HFF-Myc (cell line): ENCODE data around the gene SPIRE1.

Experiments
- DNase-seq: peaks from one replicate; pipeline ENCODE4 v3.0.0-alpha.2; 2011; ENCODE audit warnings: low read depth; ENCODE audit errors: extremely low read depth
- H3K4me3 ChIP-seq: replicated peaks from 2 replicates; pipeline ENCODE4 v1.5.1; 2011; ENCODE audit warnings: low read depth, mild to moderate bottlenecking, control low read depth, low read length
- TF ChIP-seq, protein P1 (sequence below): IDR thresholded peaks from 2 replicates; pipeline ENCODE4 v1.5.1; 2012; ENCODE audit warnings: mild to moderate bottlenecking, low read depth, low read length, control low read depth; ENCODE audit errors: missing control alignments

Gene SPIRE1

DNA sequence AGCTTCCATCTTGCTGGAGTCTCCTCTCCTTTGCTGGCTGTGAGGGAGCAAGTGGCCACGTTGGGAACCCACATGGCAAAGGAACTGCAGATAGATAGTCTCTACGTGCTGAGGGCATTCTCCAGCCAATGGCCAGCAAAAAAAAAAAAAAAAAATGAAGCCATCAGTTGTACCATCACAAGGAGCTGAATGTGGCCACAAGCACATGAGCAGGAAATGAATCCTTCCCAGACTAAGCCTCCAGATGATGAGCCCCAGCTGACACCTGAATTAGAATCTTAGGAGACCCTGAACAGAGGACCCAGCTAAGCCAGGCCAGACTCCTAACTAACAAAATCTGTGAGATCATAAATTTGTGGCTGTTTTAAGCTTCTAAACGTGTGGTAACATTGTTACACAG lies 57.9 kb downstream of the SPIRE1 start:
- no peak for DNase-seq

DNA sequence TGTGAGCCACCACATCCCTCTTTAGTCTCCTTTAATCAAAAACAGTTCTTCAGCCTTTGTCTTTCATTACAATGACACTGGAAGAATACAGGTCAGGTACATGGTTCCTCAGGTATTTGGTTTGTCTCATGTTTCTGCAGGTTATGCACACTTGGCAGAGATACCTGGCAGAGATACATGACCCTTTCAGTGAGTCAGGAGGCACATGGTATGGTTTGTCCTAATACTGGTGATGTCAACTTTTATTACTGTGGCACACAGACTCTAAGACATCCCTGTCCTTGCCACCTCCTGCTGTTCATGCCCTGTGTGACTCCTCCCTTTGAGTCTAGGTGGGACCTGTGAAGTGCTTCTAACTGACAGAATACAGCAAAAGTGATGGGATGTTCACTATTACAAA lies 58.4 kb downstream of the SPIRE1 start:
- TF ChIP-seq, protein P1, sequence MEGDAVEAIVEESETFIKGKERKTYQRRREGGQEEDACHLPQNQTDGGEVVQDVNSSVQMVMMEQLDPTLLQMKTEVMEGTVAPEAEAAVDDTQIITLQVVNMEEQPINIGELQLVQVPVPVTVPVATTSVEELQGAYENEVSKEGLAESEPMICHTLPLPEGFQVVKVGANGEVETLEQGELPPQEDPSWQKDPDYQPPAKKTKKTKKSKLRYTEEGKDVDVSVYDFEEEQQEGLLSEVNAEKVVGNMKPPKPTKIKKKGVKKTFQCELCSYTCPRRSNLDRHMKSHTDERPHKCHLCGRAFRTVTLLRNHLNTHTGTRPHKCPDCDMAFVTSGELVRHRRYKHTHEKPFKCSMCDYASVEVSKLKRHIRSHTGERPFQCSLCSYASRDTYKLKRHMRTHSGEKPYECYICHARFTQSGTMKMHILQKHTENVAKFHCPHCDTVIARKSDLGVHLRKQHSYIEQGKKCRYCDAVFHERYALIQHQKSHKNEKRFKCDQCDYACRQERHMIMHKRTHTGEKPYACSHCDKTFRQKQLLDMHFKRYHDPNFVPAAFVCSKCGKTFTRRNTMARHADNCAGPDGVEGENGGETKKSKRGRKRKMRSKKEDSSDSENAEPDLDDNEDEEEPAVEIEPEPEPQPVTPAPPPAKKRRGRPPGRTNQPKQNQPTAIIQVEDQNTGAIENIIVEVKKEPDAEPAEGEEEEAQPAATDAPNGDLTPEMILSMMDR = no peak
- no peak for DNase-seq
- H3K4me3 ChIP-seq = no peak overlapping the region

More for the DNA sequence above, 57.9 kb downstream of the SPIRE1 start:
- TF ChIP-seq, protein P1 = no peak
- H3K4me3 ChIP-seq = no peak overlapping the region

DNA sequence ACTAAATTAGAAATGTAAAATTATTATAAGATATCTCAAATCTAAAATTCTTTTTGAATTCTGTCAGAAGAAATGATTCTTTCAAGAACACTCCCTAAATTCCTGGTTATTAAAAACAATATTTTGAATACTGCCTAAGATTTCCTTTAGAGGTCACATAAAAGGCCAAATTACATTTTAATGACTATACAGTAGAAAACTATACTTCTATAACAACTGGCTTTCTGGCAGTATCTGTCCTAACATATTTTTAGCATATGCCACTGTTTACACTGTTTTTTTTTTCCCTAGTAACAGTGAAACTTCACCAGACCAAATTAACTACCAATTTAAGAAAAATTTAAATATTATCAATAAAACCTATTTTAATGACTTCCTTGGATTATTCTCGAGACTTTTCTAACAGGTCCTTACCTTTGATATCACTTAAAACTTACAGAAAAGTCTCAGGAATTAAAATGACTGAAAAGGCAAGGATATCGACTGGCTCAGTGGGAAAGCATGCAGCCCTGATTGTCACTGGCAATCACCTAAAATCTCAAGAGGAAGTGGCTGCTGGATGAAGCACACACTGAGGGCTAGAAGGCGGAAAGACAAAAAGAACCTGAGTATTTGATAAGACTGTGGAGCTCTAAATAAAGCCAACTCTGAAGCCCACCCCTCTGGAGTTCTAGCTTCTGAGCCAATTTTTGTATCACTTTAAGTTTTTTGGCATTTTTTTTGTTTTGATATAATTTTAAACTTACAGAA lies 59.6 kb downstream of the SPIRE1 start:
- TF ChIP-seq, protein P1 = no peak

DNA sequence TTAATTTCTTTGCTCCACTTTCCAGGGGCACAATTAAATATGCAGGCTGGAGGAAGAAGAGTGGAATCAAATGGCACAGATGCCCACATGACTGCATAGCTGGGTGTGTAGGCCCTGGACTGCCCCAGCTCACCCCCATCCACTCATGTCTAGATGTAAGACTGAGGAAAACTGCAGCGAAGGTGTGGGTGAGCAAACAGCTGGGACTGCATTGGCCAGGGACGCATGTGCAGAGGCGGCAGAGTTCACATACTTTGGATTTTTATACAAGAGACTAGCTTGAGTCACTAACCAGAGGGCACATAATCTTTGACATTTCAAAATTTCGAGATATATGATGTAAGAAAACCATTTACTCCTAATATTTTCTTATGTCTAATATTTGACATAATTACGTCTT lies 60.1 kb downstream of the SPIRE1 start:
- DNase-seq = peak; percentile 50
- no peak overlapping the region for H3K4me3 ChIP-seq

More for the DNA sequence above, 59.6 kb downstream of the SPIRE1 start:
- DNase-seq = no peak
- H3K4me3 ChIP-seq = no peak overlapping the region

DNA sequence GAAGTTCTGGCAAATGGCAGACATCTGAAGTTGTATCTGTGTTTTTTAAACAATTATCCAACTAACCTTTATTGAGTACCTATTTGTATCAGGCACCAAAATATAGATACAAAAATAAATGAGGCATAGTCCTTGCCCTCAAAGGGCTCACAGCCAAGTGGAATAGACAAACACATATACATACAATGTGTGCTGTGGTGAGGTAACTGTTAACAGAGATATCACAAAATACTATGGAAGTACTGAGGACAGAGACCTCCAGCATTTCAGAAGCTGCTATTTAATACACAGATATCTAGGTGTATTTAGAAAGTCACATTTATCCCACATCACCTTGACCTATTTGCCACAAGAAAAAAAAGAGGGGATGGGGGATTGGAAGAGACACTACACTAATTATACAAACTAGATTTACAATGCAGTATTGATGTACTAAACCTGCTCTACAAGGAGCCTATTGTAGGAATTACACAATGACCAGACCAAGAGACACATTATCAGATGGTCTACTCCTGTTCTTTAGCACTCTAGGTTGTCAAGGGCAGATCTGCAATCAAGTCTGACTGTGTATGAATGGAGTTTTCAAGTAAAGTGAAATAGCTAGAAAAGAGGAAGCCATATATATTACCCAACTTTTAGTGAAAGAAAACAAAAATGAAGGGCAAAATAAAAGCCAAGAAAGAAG lies 62.2 kb downstream of the SPIRE1 start:
- TF ChIP-seq, protein P1 = no peak
- DNase-seq = no peak
- no peak overlapping the region for H3K4me3 ChIP-seq

More for the DNA sequence above, 60.1 kb downstream of the SPIRE1 start:
- TF ChIP-seq, protein P1 = no peak

DNA sequence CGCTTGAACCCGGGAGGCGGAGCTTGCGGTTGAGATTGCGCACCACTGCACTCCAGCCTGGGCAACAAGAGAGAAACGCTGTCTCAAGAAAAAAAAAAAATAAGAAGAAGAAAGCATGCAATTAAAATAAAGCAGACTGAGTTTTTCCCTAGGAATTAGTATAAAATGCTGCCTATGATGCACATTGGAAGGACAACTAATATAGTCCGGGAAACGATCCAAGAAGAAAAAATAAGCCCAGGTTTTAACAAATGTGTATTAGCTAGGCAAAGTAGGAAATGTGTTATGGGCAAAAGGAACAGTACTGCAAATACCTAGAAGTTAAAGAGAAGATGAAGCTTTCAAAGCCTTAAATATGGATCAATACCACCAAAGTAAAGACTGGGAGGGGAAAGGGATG lies 64.0 kb downstream of the SPIRE1 start:
- DNase-seq = no peak
- no peak overlapping the region for H3K4me3 ChIP-seq
- TF ChIP-seq, protein P1 = no peak
